ENCODE measurements around the gene ELFN2.

DNA sequence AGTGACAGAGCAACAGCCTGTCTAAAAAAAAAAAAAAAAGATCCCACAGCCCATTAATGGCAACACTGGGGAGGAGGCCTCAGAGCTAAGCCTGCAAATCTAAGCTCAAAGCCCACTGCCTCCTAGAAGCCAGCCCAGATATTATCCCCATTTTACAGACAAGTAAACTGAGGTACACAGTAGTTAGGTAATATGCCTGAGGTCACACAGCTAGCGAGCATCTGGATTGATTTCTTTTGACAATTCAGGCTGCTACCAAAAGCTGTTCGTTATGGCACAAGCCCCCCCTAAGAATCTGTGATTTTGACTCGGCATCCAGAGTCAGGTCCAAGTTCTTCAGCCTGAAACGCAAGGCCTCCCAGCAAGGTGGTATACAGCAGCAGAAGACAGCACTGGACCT, 13.7 kb downstream of the ELFN2 start:
- TF ChIP-seq POLR2AphosphoS5 (IDR thresholded peaks at IDR 0.05; ENCODE audit: low read depth, low read length): no peak
- TF ChIP-seq REST (IDR thresholded peaks at IDR 0.05; ENCODE audit: insufficient read depth in 1 of 2, low read depth in 2 of 2, low read length in 2 of 2): no peak
- no peak for TF ChIP-seq TAF1 (IDR thresholded peaks at IDR 0.05; ENCODE audit: borderline replicate concordance, insufficient read depth, low read length)
- TF ChIP-seq FOXP2 (optimal IDR thresholded peaks at IDR 0.05; ENCODE audit: borderline replicate concordance, extremely low read depth, extremely low read length, insufficient read depth): no peak

Data from PFSK-1 (cell line).